ENCODE results near the gene TSHZ3.

TSHZ3 gene

GRCh38 chr19:31256593-31256960 is 92.7 kb downstream of the TSHZ3 start:
- TF ChIP-seq CTCF (IDR thresholded peaks at IDR 0.05), result no peak

- TF ChIP-seq CTCF (IDR thresholded peaks at IDR 0.05), result no peak
Measured at GRCh38 chr19:31255831-31256592, 93.2 kb downstream of the TSHZ3 start.

- TF ChIP-seq CTCF (IDR thresholded peaks at IDR 0.05), result no peak
Measured at GRCh38 chr19:31255174-31255799, 93.9 kb downstream of the TSHZ3 start.

DNA sequence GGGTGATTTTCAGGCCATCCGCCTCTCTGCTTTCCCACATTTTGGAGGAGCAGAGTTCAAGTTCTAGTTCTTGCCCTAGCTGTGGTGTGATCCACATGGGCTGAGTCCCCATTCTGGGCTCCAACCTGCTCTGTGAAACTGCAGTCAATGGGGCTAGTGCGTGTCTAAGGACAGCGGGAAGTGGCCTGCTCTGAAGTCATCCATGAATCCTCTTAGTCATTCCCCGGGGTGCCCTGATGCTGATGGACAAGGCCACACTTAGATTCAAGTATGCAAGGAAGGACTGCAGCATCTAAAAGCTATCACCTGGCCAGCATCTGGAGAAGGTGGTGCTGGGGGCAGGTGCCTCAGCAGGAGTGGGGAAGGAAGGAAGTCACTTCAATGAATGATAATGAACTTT is 94.6 kb downstream of the TSHZ3 start:
- no peak for TF ChIP-seq CTCF (IDR thresholded peaks at IDR 0.05)

- no peak for TF ChIP-seq CTCF (IDR thresholded peaks at IDR 0.05)
Measured at GRCh38 chr19:31254180-31254551, 95.1 kb downstream of the TSHZ3 start.

- no peak for TF ChIP-seq CTCF (IDR thresholded peaks at IDR 0.05)
Measured at GRCh38 chr19:31253526-31254179, 95.6 kb downstream of the TSHZ3 start.

- TF ChIP-seq CTCF (IDR thresholded peaks at IDR 0.05), result no peak
Measured at GRCh38 chr19:31252441-31252840, 96.8 kb downstream of the TSHZ3 start.
